Raji (cell line): Measurements from ENCODE around the gene ZNF106.

Experiments
- POLR2A ChIP-seq: IDR thresholded peaks from 2 replicates; pipeline ENCODE4 v1.6.1; 2011; ENCODE audit warnings: low read depth, low read length, control low read depth; ENCODE audit not compliant: insufficient read depth

ZNF106 gene

GRCh38 chr15:42490671-42491538 is at the start of gene ZNF106:
ZNF106 (minus strand) TSS chr15:42491141; CDS start chr15:42472289, 18,852 bp downstream.
- TF ChIP-seq POLR2A, result peak; percentile 85

DNA sequence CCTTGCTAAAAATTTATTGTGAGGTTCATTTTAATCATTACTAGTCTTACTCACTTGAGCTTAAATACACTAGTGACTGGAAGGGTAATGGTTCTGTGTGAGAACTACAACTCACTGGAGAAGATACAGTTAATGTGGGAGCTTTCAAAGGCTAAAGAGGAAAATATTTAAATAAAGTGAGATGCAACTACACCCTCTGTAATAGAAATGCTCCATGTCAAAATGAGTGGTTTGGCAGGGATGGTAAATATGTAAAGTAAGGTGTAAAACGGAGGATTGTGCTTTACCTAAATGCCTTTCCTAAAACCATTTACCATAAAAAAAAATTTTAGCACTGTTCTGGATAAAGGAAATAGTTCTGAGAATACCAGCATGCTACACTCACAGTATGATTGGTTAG is 42.3 kb upstream of the ZNF106 start:
- TF ChIP-seq POLR2A, result no peak

- no peak for TF ChIP-seq POLR2A
Measured at GRCh38 chr15:42528970-42529369, 38.0 kb upstream of the ZNF106 start.

DNA sequence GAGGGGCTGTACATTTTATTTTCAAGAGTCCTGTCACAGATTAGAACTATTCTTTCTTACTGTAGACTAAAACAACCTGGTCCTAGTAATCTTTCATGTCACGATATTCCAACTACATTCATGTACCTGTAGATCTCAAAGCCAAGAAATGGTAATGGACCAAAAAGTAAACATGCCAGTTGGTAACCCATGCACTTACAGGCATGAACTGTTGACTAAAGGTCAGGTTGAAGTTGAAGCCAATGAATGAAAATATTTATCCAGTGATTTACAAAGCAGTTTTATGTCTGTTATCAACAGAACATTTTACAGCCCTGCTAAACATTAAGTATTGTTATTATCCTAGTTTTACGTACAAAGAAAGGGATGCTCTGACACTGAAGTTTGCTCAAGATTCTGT is 32.4 kb upstream of the ZNF106 start:
- no peak for TF ChIP-seq POLR2A

GRCh38 chr15:42511007-42511391 is 20.1 kb upstream of the ZNF106 start:
- TF ChIP-seq POLR2A, result no peak

DNA sequence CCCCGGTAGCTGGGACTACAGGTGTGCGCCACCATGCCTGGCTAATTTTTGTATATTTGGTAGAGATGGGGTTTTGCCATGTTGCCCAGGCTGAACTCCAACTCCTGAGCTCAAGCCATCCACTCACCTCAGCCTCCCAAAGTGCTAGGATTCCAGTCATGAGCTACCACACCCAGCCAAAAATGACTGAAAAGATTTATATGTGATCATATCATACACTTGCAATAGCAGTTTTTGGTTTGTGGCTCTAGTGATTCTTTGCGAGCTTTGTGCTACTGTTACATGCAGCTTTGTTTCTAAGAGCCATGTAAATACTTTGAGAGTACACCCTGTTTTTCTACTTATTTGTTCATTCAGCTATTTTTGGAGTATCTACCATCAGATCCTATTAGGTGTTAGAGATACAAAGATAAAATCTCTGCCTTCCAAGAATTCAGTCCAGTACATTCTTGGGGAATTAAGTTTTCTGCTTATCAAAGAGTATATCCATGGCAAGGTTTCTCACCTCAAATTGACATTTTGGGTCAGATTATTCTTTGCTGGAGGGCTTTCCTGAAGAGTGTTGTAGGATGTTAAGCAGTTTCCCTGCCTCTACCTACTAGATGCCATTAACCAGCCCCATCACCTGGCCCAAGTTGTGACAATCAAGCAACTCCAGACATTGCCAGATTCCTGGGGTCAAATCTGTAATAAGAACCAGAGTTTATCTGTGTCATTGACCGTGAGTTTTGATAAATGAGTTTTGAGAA is 19.5 kb upstream of the ZNF106 start:
- no peak for TF ChIP-seq POLR2A

DNA sequence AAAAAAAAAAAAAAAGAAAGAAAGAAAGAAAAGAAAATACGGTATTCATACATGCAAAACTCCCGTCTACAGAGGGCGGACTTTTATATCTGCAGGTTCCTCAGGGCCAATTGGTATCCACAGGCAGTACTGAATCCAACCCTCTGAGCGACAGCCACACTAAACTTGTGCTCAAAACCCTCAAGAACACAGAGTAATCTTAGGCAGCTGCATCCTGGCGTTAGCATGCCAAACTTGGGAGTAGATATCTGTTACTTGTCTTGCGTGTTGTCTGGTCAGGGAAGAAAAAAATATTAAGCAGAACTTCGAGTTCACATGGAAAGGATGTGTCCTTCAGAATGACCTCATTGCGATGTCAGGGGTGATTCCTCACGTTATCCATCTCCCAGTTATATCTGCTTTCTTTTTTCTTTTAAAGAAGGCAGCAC is 17.3 kb upstream of the ZNF106 start:
- TF ChIP-seq POLR2A, result no peak

GRCh38 chr15:42507514-42507913 is 16.6 kb upstream of the ZNF106 start:
- TF ChIP-seq POLR2A, result no peak

DNA sequence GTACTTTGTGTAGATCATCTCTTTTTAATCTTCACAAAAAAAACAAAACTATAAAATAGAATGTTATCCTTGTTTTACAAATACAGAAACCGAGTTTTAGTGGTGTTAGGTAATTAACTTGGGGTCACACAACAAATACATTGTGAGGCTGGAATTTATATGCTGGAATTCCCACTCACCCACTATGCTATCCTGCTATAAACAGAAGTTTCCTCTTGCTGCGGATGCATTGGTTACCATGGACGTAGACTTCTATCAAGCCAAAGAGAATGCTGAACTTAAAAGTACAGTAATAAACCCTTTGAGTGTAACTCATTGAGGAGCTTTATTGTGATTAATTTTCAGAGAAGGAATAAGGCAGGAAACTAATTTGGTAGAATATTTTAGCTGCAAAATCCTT is 13.7 kb upstream of the ZNF106 start:
- TF ChIP-seq POLR2A, result no peak

- no peak for TF ChIP-seq POLR2A
Measured at GRCh38 chr15:42503825-42504224, 12.9 kb upstream of the ZNF106 start.

DNA sequence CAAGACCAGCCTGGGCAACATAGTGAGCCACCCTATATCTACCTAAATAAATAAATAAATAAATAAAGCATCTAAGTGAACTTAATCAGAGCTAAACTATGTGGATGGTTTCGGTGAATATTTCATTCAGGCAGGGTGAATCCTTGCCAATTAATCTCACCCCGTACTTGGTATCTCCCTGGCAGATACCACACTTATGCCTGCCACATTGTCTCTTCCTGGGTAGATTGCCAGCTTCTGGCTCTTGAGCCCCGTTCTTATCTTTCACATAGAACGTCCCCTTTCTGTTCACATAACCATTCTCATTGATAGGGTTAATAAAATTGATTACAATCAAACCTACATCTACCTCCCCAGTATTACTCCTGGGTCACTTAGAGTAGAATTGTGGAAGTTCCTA is 11.5 kb upstream of the ZNF106 start:
- TF ChIP-seq POLR2A, result no peak

DNA sequence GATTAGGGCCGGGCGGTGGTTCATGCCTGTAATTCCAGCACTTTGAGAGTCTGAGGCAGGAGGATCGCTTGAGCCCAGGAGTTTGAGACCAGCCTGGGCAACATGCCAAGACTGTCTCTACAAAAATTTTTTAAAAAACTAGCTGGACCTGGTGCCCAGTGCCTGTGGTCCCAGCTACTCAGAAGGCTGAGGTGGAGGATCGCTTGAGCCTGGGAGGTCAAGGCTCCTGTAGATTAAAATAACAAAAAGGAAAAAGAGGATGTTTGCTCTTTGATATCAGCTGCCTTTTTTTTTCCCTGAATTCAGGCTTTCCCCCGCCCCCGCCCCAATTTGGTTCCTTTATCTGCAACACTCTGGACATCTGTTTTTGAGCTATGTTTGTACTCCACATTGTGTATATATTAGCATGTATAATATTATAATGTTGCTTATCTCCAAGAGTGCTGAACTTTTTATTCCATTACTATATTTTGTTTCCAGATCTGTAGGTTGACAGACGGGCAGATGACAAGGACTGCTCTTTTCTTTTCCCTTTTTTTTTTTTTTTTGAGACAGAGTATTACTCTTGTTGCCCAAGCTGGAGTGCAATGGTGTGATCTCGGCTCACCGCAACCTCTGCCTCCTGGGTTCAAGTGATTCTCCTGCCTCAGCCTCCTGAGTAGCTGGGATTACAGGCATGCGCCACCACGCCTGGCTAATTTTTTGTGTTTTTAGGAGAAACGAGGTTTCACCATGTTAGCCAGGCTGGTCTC is 9.1 kb upstream of the ZNF106 start:
- no peak for TF ChIP-seq POLR2A

DNA sequence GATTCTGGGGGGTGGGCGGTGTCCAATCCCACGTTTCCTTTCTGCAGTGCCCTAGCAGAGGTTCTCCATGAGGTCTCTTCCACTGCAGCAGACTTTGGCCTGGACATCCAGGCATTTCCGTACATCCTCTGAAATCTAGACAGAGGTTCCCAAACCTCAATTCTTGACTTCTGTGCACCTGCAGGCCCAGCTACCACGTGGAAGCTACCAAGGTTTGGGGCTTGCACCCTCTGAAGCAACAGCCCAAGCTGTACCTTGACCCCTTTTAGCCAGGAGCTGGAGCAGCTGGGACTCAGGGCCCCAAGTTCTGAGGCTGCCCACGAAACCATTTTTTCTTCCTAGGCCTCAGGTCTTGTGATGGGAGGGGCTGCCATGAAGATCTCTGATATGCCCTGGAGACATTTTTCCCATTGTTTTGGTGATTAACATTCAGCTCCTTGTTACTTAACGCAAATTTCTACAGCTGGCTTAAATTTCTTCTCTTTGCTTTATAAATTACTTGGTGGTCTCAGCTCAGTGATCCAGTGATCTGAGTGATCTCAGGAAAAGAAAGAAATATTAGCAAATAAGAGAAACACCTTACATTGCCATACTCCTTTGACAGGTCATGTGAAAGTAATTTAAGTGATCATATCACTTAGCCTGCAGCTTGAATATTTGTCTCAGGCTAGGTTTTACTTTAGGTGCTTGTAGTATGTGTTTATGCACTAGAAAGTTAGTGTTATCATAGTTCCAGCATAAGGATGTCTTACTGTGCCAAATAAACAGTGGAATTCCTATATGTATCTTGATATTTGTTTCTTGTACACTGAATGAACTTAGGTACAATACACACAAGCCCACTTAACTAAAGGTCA is 7.5 kb upstream of the ZNF106 start:
- TF ChIP-seq POLR2A, result no peak

- TF ChIP-seq POLR2A, result peak; percentile 76
Measured at GRCh38 chr15:42495361-42496212, 4.6 kb upstream of the ZNF106 start, which contains the start of gene SNAP23. SNAP23 (plus strand) TSS chr15:42495634; CDS start chr15:42511847, 16,213 bp downstream.
